Fibroblast of skin of scalp (primary cell): ENCODE data around the gene RBM15.
A peak's percentile ranks its signal among the peaks of the same experiment; 100 is the strongest.

Experiments
- DNase-seq: peaks from one replicate; pipeline ENCODE4 v3.0.0-alpha.2; 2013

Gene RBM15

DNA sequence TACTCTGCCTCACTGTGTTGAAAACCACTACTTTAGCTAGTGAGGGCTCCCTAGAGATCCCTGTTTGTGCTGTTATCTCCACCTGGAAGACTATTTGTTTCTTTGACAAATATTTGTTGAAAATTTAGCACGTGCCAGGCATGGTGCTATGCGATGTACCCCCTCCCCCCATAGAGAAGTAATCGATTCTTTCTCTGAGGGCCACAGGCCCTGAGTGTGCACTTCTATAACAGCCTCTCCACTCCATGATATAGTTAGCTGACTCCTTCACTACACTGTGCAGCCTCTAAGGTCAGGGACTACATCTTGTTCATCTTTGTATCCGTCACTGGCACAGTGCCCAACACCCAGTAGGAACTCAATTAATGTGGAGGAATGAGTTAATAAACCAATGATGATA is 17.3 kb upstream of the RBM15 start:
- no peak for DNase-seq

DNA sequence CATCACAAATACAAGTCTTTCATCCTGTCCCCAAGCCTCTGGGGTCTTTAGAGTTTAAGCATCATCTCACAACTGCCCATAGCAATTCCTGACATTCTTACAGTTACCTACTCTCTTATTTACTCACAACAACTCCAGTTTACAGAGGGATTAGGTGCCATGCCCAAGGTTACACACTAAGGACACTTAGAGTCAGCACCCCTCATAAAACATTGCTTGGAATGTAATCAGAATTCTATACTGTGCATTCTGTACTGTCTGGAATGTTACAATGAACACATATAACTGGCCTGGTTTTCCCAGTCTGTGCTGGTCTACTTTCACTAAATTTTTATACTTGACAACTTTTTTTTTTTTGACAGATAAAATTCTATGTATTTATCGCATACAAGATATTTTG is 14.5 kb upstream of the RBM15 start:
- DNase-seq: no peak

DNA sequence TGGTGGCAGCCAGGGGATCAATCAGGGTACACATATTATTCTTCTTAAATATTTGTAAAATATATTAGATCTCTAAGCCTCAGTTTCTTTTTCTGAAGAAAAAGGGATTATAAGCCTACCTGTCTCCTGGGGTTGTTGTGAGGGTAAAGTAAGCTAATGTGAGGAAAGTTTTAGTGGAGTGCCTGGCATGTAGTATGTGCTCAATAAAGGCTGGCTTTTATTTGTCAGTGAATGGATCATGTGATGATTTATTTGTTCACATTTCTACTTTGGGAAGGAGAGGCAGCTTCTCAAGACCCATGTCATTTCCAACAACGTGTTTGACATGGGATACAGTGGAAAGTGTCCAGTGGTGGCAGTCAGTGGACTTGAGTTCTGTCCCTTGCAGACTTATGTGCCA is 12.4 kb upstream of the RBM15 start:
- DNase-seq: no peak

DNA sequence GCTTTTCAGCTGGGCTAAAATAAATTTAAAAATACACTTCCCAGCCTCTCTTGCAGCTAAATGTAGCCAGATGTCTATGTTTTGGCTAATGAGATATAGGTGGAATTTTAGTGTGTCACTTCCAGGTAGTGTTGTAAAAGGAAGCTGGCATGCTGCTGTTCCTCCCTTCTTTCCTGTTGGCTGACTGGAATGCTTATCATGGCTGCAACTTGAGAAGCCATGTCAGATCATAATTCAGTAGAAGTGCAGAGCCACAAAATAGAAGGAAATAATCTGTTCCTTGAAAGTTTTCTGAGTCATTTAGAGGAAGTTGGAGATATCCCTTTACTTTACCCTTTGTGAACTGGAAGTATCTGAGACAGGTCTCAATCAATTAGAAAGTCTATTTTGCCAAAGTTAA is 10.9 kb upstream of the RBM15 start:
- no peak for DNase-seq

DNA sequence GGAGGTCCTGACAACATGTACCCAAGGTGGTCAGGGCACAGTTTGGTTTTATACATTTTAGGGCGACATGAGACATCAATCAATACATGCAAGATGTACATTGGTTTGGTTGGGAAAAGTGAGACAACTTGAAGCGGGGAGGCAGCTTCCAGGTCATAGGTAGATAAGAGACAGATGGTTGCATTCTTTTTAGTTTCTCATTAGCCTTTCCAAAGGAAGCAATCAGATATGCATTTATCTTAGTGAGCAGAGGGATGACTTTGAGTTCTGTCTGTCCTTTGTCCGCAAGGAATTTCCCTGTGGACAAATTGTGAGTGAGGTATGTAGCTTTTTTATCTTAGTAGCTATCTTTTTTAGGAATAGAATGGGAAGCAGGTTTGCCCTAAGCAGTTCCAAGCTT is 10.5 kb upstream of the RBM15 start:
- DNase-seq: no peak

DNA sequence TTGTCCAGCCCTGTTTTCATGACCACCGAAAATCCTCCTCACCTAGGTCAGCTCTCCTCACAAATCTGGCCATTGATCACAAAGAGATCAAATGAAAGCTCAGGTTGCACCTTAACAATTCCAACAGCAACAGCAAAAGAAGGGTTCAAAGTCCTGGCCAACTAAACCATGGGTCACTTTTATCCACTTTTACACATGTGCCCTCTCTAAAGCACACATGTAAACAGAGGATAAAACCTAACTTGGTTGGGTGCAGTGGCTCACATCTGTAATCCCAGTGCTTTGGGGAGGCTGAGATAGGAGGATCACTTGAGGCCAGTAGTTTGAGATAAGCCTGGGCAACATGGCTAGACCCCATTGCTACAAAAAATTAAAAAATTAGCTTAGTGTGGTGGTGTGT is 3.9 kb upstream of the RBM15 start:
- no peak for DNase-seq

DNA sequence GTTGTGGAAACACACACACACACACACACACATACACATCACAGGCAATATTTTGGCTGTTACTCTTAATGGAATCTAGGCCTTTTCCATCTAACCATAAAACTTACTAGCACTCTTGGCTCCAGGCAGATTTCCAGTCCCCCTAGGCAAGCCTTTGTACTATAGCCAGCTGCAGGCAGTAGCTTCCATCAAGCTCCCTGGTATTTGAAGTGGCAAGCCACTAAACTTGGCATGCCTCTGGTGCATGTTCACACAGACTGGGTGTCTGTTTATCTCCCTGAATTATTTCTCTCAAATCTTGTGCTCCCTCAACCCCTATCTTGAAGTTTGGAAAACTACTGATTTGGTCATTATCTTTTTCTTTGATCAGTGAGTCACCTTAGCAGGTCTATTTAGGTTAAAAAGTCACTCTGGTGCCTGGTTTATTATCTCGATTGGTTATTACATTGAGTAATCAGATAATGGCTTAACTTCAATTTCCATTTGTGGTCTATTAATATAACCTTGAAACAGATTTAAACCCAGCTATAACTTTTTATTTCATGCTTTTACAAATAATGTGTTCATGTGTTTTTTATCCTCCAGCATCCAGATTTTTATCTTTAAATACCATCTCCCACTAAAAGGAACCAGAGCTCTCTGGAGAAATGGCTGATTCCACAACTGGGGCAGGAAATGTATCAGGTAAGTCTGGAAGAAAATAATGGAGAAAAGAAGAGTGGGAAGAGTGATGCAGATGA is 2.7 kb upstream of the RBM15 start:
- DNase-seq: no peak

DNA sequence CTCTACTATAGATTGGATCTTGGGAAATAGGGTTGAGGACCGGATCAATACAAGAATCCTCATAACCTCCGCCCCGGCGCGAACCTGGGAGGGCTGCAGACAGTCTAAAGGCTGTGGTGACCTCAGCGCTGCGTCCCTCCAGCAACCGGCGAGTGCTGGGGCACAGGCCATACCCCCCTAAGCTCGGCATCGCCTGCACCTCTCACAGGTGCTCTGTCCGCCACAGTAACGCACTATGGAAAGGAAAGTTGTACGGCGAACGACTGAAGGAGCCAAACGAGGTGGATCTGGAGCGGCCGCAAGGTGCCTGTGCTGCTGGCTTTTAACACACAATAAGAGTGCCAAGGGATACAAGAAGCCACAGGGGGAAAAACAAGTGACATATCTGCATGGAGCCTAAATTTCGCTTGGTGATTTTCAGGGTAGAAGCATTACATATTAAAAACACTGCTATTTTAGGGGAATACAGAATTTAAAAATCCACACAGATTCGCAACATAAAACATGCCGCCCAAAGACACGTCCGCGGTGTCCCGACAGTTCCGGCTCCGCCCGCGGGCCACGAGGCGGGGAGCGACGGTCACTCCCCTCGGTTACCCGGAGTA is 1.4 kb upstream of the RBM15 start:
- DNase-seq: no peak

DNA sequence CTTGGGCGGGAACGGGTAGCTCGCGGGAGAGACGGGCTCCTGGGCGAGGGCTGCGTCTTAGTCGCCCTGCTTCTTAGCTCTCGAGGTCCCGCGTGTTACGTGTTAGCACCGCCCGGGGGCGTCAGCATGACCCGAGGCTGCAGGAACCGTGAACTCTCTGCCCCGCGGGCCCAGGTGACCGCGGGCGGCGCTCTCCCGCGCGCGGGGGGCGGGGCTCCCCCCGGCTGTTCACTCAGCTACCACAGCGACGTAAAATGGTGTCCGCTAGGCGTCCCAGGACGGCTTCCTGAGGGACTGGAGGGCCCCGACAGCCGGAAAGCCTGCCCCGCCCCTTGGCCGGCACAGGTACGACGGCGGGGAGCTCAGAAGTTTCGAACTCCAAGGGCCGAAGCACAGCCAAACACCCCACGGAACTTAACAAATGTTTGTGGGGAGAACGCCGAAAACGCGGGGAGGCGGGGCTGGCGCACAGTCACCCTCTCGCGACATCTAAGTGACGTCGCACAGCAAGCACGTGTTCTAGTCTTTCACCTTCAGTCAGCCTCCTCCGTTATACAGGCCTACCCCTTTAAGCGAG is 780 bp upstream of the RBM15 start:
- DNase-seq: no peak

DNA sequence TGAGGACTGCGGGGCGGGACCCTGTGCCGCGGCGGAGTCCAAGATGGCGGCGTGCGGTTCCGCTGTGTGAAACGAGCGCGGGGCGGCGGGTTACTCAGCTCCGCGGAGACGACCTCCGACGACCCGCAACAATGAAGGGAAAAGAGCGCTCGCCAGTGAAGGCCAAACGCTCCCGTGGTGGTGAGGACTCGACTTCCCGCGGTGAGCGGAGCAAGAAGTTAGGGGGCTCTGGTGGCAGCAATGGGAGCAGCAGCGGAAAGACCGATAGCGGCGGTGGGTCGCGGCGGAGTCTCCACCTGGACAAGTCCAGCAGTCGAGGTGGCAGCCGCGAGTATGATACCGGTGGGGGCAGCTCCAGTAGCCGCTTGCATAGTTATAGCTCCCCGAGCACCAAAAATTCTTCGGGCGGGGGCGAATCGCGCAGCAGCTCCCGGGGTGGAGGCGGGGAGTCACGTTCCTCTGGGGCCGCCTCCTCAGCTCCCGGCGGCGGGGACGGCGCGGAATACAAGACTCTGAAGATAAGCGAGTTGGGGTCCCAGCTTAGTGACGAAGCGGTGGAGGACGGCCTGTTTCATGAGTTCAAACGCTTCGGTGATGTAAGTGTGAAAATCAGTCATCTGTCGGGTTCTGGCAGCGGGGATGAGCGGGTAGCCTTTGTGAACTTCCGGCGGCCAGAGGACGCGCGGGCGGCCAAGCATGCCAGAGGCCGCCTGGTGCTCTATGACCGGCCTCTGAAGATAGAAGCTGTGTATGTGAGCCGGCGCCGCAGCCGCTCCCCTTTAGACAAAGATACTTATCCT is 430 bp downstream of the RBM15 start:
- DNase-seq: peak; percentile 41

DNA sequence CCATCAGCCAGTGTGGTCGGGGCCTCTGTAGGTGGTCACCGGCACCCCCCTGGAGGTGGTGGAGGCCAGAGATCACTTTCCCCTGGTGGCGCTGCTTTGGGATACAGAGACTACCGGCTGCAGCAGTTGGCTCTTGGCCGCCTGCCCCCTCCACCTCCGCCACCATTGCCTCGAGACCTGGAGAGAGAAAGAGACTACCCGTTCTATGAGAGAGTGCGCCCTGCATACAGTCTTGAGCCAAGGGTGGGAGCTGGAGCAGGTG is 961 bp downstream of the RBM15 start:
- DNase-seq: no peak

DNA sequence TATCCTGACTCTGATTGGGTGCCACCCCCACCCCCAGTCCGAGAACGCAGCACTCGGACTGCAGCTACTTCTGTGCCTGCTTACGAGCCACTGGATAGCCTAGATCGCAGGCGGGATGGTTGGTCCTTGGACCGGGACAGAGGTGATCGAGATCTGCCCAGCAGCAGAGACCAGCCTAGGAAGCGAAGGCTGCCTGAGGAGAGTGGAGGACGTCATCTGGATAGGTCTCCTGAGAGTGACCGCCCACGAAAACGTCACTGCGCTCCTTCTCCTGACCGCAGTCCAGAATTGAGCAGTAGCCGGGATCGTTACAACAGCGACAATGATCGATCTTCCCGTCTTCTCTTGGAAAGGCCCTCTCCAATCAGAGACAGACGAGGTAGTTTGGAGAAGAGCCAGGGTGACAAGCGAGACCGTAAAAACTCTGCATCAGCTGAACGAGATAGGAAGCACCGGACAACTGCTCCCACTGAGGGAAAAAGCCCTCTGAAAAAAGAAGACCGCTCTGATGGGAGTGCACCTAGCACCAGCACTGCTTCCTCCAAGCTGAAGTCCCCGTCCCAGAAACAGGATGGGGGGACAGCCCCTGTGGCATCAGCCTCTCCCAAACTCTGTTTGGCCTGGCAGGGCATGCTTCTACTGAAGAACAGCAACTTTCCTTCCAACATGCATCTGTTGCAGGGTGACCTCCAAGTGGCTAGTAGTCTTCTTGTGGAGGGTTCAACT is 2.1 kb downstream of the RBM15 start:
- DNase-seq: no peak

DNA sequence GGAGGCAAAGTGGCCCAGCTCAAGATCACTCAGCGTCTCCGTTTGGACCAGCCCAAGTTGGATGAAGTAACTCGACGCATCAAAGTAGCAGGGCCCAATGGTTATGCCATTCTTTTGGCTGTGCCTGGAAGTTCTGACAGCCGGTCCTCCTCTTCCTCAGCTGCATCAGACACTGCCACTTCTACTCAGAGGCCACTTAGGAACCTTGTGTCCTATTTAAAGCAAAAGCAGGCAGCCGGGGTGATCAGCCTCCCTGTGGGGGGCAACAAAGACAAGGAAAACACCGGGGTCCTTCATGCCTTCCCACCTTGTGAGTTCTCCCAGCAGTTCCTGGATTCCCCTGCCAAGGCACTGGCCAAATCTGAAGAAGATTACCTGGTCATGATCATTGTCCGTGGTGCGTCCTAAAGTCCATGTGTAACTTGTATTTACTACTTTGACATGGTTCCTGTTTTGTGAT is 2.7 kb downstream of the RBM15 start:
- no peak for DNase-seq

DNA sequence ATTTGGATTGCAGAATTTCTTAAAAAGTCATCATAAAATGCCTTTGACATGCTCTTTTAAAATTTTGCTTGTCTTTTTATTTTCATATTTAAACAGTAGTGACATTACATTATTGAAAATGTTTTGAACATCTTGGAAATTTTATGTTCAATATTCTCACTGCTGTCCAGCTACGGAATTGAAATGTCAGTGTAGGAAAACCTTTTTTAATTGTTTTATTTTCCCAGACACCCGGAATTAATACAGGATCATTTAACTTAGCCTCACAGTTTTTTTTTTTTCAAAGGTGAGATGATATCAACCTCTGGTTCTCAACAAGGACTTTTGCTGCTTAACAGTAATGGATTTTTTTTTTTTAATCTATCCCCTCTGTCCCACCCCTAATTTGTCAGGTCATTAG is 4.1 kb downstream of the RBM15 start:
- no peak for DNase-seq

DNA sequence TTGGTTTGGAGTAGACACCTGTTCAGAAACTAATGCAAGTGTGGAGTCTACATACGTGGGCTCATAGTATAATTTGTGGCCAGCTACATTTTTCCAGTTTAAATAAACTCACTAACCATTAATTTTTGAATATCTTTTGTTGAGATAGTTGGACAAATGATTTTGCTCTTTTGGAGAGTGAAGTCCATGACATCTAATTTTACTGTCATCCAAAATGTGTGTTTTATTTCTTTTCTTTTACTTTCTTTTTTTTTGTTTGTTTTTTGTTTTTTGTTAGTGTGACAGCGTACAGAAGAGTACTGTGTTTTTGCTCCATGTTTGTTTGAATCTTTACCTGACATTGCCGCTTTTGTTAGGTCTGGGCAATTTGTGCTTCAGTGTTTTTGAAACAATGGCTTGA is 5.0 kb downstream of the RBM15 start:
- DNase-seq: no peak

DNA sequence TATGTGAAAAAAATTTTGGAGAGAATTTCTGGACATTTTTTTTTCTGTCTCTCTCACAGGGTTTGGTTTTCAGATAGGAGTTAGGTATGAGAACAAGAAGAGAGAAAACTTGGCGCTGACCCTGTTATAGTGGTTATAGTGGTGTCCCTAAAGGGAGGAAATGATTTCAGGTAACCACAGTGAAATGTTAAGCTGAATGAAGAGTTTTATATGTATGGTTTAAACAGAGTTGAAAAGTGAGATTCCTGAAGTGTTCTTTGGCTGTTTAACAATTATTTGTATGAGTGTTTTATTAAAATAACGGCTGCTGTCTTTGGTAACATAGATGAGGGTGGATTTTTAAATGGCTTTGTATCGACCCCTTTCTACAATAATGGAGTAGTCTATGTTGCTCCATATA is 6.3 kb downstream of the RBM15 start:
- DNase-seq: no peak

DNA sequence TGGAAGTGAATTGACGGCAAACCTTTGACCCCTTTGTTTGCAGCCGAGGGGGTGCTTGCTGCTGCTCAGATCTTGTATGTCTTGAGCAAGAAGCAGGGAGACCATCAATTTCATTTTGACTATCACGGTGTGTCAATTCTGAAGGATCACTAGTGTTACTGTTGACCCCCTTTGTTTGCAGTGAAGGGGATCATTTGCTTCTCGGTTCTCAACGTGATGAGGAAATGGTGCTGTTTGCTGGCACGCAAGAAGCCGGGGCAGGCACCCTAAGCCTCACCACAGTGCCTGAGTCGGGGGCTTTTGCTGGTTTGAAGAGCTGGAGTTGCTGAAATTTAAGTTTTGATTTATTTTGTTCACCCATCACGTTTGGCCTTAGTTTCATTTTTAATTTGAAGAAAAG is 7.5 kb downstream of the RBM15 start:
- DNase-seq: no peak

DNA sequence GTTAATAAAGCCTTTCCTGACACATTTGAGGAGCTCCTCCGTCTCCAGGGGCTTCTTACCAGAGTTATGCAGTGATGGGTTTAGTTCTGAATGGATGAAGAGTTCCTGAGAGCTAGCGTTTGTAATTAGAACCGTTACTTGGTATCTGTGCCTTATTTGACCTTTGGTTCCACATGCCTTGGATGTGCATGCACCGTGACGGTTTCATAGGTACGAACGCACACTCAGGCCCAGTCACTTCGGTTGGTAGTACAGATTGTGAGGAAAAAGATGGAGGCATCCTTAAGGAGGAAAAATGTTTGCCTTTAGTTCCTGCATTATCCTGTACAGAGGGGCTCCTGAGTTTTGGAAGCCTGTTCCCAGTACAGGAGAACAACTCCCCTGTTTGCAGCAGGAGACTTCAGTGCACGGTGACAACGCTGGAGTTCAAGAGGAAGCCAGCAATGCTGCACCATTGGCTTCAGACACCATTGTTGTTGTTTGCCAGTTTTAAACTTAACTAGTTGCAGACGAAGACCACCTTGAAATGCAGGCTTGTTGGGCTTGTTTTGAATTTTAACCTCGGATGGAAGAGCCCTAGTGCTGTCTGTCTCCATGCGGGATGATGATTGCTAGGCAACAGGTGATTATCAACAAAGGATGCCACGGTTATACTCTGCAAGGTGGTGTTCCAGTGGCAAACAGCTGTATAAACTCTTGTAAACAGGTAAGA is 8.2 kb downstream of the RBM15 start:
- no peak for DNase-seq

DNA sequence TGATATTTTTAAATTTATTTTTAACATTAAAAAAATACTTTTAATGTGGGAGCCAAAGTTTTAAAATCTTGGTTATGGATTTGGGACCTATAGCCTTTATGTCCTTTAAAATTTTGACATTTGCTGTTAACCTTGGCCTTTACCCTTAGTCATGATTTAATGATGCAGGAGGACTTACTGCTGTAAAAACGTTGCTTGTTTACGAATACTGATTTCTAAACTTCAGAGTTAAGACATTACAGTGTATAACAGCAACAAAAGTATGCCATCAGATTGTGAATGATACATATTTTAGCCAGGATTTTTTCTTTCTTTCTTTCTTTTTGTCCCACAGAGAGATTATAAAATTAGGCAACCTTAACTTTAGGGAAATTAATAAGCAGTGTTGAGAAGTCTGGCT is 8.9 kb downstream of the RBM15 start:
- DNase-seq: no peak

DNA sequence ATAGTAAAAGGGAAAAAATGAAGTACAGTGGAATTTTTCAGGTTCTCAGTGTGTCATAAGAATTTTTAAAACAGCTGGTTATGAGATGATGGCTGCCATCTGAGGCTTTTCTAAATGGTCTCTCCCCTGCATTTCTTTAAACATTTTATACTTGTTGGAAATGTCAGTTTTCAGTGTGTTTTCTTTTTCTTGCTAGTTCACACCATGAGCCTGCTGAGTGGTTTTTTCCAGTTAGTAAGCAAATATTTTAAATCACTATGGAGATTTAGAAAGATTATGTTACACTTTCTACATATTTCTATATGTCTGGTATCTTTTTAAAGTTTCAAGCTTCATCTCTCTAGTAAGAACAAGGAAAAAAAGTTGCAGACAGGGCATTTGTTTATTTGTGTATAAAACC is 9.6 kb downstream of the RBM15 start:
- DNase-seq: peak; percentile 51

DNA sequence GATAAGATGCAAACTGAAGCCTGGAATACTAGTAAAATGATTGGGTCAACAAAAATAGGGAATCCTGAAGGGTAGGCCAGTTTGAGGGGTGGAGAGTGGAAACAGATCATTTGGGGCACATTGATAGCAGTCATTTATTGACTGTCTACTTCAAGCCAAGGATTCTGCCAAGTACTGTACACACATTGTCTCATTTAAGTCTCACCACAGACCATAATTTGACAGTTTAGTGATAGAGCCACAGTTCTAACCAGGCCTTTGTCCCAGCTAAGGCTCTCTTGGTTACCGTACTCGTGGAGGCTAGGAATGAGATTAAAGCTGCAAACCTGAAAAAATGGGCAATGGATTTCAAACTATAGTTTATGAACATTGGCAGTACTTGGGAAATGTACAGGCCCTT is 11.2 kb downstream of the RBM15 start:
- DNase-seq: no peak

DNA sequence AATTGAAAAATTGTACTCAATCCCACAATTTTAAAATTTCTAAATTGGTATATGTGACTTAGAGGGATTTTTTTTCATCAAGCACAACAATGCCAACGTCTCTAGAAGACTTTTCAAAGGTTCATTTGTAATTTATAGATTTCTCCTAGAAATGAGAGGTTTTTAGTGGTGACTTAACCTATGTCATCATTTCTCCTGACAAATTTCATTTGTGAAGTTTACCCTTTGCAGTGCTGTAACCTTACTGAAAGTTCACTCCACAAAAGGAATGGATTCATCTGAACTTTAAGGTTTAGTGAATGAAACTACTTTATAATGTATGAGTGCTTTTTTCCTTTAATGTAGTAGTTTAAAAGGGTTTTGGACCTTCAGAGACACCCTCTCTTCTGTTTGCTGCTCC is 16.1 kb downstream of the RBM15 start:
- DNase-seq: no peak

DNA sequence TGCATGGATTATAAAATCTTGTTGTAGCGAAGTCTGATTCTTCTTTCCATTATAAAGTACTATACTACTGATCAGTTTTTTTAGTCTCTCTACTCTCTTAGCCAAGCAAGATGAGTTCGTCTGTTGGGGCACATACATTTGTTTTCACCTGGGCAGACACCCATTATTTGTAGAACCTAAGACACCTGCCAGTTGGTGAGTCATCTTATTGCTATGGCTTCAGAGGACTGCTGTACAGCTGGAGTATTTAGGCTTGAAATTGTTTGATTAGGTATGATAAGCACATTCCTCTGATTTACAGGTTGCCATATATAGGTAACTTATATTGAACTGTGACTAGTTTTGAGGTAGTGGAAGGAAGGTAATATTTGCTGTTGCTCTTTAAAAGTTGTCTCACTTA is 17.2 kb downstream of the RBM15 start:
- DNase-seq: no peak
